RWPE1 (cell line): ENCODE measurements around the gene BRAP.
"Not testable (repeated sequence)": the region's sequence is repeated elsewhere in the genome, so short reads cannot be mapped to it uniquely, and the experiment has no call there.

Experiments used
- CTCF ChIA-PET: fragments of 350-600 bp; sonication (Branson Sonifier 250); formaldehyde crosslinking; extraction: SDS; loops from one replicate; lab custom pipeline; 2021; lab: Yijun Ruan, JAX
- POLR2A ChIA-PET: fragments of 400-600 bp; formaldehyde crosslinking; extraction: SDS; loops from one replicate; lab custom pipeline; 2020; ENCODE audit warnings: antibody characterized with exemption; ENCODE audit not compliant: low non-redundant PET; lab: Yijun Ruan, JAX
- DNase-seq: peaks from one replicate; pipeline ENCODE4 v3.0.0; 2012; ENCODE audit warnings: low spot score
- H3K27ac ChIP-seq: fragments of 450-650 bp; 2 replicates; pipeline ENCODE4 v1.5.1; 2017
- CTCF ChIP-seq: fragments of 450-650 bp; conservative IDR thresholded peaks from 2 replicates; pipeline ENCODE4 v1.5.1; 2017; ENCODE audit warnings: low read depth, mild to moderate bottlenecking

The BRAP gene

GRCh38 chr12:111624540-111624939 is 61.2 kb downstream of the BRAP start:
- DNase-seq = peak; percentile 84
- CTCF ChIA-PET = no interaction called here
- TF ChIP-seq CTCF = no peak

GRCh38 chr12:111617841-111618240 is 67.9 kb downstream of the BRAP start:
- POLR2A ChIA-PET, DNase-seq, H3K27ac ChIP-seq: not testable (repeated sequence)
- CTCF ChIA-PET = interaction anchor here (0.5 kb wide), 1 partner anchor 108 kb away, joined by 3 read pairs; no protein-coding TSS in a partner anchor

More at GRCh38 chr12:111624540-111624939, 61.2 kb downstream of the BRAP start:
- no peak overlapping the region for H3K27ac ChIP-seq
- POLR2A ChIA-PET = interaction anchor here (0.6 kb wide), 1 partner anchor 12 kb away, joined by 6 read pairs; no protein-coding TSS in a partner anchor

- no peak for DNase-seq
- POLR2A ChIA-PET = no interaction called here
- CTCF ChIA-PET = no interaction called here
- no peak overlapping the region for H3K27ac ChIP-seq
- TF ChIP-seq CTCF = no peak
Measured at GRCh38 chr12:111616177-111616623, 69.6 kb downstream of the BRAP start.

GRCh38 chr12:111607239-111607638 is 78.5 kb downstream of the BRAP start:
- ChIA-PET POLR2A (no interaction called here), CTCF (no interaction called here)
- no peak overlapping the region for H3K27ac ChIP-seq
- no peak for TF ChIP-seq CTCF
- no peak for DNase-seq

GRCh38 chr12:111606767-111607230 is 79.0 kb downstream of the BRAP start:
- no peak overlapping the region for H3K27ac ChIP-seq
- ChIA-PET CTCF (no interaction called here), POLR2A (no interaction called here)
- no peak for TF ChIP-seq CTCF
- DNase-seq = no peak

- H3K27ac ChIP-seq = no peak overlapping the region
- DNase-seq = no peak
- ChIA-PET CTCF (no interaction called here), POLR2A (no interaction called here)
- TF ChIP-seq CTCF = no peak
Measured at GRCh38 chr12:111605911-111606766, 79.6 kb downstream of the BRAP start.

GRCh38 chr12:111602857-111603256 is 82.9 kb downstream of the BRAP start:
- POLR2A ChIA-PET, H3K27ac ChIP-seq, CTCF ChIA-PET, DNase-seq: not testable (repeated sequence)
